GM12864 (cell line): ENCODE data around the gene TLR10.

Source experiments
- DNase-seq: peaks from one replicate; pipeline ENCODE4 v3.0.0-alpha.2; 2011; ENCODE audit warnings: low read depth
- H3K4me3 ChIP-seq: 2 replicates; pipeline ENCODE4 v1.5.1; 2011; ENCODE audit warnings: mild to moderate bottlenecking, low read depth, low read length, control low read depth
- TF ChIP-seq, protein P1 (sequence below): IDR thresholded peaks from 2 replicates; pipeline ENCODE4 v1.5.1; 2011; ENCODE audit warnings: low read depth, mild to moderate bottlenecking, moderate library complexity, low read length, control low read depth, inconsistent platforms; ENCODE audit errors: missing control alignments

TLR10 gene

DNA sequence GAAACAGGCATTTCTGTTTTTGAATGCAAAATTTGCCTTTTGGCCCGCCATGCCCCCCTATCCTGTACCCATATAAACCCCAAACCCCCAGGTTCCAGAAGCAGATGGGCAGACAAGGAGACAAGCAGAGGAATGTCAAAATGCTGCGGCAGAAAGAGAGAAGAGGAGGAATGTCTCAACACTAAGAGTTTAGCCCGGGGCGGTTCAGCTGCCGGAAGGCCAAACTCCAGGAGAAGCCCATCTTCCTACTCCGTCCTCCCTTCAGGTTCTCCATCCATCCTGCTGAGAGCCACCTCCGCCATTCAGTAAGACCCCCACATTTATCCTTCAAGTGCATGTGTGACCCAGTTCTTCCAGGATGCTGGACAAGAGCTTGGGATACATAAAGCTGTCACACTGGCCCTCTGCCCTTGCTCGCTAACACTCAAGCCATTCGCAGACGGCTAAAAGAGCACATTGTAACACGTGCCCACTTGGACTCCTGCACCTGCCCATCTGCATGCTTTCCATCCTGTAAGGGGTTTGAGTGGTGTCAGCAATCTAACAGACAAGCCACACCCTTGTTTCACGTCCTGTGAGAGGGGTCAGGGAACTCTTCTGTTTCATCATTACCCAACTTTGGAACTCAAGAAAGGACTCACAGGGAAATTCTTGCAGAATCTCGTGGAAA, 31.3 kb downstream of the TLR10 start:
- TF ChIP-seq, protein P1, sequence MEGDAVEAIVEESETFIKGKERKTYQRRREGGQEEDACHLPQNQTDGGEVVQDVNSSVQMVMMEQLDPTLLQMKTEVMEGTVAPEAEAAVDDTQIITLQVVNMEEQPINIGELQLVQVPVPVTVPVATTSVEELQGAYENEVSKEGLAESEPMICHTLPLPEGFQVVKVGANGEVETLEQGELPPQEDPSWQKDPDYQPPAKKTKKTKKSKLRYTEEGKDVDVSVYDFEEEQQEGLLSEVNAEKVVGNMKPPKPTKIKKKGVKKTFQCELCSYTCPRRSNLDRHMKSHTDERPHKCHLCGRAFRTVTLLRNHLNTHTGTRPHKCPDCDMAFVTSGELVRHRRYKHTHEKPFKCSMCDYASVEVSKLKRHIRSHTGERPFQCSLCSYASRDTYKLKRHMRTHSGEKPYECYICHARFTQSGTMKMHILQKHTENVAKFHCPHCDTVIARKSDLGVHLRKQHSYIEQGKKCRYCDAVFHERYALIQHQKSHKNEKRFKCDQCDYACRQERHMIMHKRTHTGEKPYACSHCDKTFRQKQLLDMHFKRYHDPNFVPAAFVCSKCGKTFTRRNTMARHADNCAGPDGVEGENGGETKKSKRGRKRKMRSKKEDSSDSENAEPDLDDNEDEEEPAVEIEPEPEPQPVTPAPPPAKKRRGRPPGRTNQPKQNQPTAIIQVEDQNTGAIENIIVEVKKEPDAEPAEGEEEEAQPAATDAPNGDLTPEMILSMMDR, result no peak
- DNase-seq, result no peak
- H3K4me3 ChIP-seq, result no peak overlapping the region

- no peak for DNase-seq
- no peak overlapping the region for H3K4me3 ChIP-seq
- TF ChIP-seq, protein P1, result no peak
Measured at GRCh38 chr4:38749336-38749735, 33.5 kb downstream of the TLR10 start.

DNA sequence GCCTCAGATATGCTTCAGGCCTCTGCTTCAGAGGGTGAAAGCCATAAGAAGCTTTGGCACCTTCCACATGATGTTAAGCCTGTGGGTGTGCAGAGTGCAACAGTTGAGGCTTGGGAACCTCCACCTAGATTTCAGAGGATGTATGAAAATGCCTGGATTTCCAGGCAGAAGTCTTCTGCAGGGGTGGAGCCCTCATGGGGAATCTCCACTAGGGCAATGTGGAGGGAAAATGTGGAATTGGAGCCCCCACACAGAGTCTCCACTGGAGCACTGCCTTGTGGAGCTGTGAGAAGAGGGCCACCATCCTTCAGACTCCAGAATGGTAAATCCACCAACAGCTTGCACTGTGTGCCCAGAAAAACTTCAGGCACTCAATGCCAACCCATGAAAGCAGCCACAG, 35.2 kb downstream of the TLR10 start:
- TF ChIP-seq, protein P1, result no peak
- DNase-seq, result no peak
- H3K4me3 ChIP-seq, result no peak overlapping the region

- TF ChIP-seq, protein P1, result no peak
- DNase-seq, result no peak
- H3K4me3 ChIP-seq, result no peak overlapping the region
Measured at GRCh38 chr4:38745881-38746280, 36.9 kb downstream of the TLR10 start.

DNA sequence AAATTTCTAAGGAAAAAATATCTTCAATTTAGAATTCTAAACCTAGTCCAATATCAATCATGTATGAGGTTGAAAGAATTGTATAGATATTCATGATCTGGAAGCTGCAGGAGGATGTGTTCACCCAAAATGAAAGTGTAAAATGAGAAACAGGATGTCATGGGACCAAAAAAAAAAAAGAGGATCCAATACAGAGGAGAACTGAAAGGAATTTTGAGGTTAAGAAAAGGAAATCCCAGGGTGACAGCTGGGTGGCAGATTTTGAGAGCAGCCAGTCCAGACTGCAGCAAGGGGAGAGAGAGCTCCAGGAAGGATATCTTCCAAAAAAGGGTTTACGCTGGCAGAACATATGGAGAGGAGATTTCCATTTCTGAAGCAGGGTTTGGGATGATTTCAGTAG, 38.9 kb downstream of the TLR10 start:
- no peak for DNase-seq
- no peak overlapping the region for H3K4me3 ChIP-seq
- TF ChIP-seq, protein P1, result no peak

DNA sequence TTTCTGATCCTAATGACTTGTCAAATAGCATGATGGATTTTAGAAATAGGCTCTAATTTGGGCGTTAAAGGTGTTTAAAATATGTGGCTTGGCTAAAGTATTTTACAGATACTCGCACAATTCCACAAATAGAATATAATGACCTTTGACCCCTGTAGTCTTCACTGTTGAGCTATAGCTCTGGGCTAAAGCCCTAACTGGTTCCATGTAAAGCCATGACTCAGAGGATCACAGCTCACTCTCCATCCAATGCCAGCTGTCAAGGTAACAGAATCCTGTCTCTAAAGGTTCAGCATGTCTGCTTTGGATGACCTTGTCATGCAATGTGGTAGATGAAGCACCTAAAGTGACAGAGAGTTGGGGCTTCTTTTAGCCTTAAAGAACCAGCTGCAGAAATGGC, 42.5 kb downstream of the TLR10 start:
- no peak overlapping the region for H3K4me3 ChIP-seq
- DNase-seq, result no peak
- TF ChIP-seq, protein P1, result no peak

- H3K4me3 ChIP-seq, result no peak overlapping the region
- TF ChIP-seq, protein P1, result no peak
- no peak for DNase-seq
Measured at GRCh38 chr4:38738940-38739803, 43.6 kb downstream of the TLR10 start.
